Measurements from ENCODE around the gene NALF2.

NALF2 gene

GRCh38 chrX:69530306-69530705, 26.2 kb downstream of the NALF2 start:
- DNase-seq (ENCODE audit: low read depth) = no peak

GRCh38 chrX:69531031-69531755, 27.1 kb downstream of the NALF2 start:
- DNase-seq (ENCODE audit: low read depth) = no peak

GRCh38 chrX:69535661-69536060, 31.5 kb downstream of the NALF2 start:
- DNase-seq (ENCODE audit: low read depth) = no peak

- peak; percentile 51 for DNase-seq (ENCODE audit: low read depth)
These were observed 34.3 kb downstream of the NALF2 start for GRCh38 chrX:69538321-69538876.

GRCh38 chrX:69539437-69539836, 35.3 kb downstream of the NALF2 start:
- no peak for DNase-seq (ENCODE audit: low read depth)

GRCh38 chrX:69541956-69542355, 37.8 kb downstream of the NALF2 start:
- DNase-seq (ENCODE audit: low read depth) = no peak

- no peak for DNase-seq (ENCODE audit: low read depth)
These were observed 39.4 kb downstream of the NALF2 start for GRCh38 chrX:69543572-69543971.

- DNase-seq (ENCODE audit: low read depth) = no peak
These were observed 42.3 kb downstream of the NALF2 start for GRCh38 chrX:69546417-69546816.

GRCh38 chrX:69546978-69547377, 42.9 kb downstream of the NALF2 start:
- DNase-seq (ENCODE audit: low read depth) = no peak

GRCh38 chrX:69551421-69552009, 47.4 kb downstream of the NALF2 start:
- DNase-seq (ENCODE audit: low read depth) = no peak

GRCh38 chrX:69552512-69552911, 48.4 kb downstream of the NALF2 start:
- no peak for DNase-seq (ENCODE audit: low read depth)
